Adrenal gland (tissue), 5 donors: ENCODE measurements around the gene IARS2.

Experiments
- CTCF ChIP-seq, 6 experiments: fragments of 450-650 bp in 4 of 6; fragments of 200-600 bp in 2 of 6; sonication (generic) in 1 of 6; IDR thresholded peaks; 1 replicate in 5 of 6; 2 replicates in 1 of 6; pipeline versions ENCODE4 v1.5.1 to v1.8.0; 2016 to 2021; ENCODE audit warnings: antibody characterized with exemption in 6 of 6, mild to moderate bottlenecking in 2 of 6, moderate library complexity in 1 of 6
- POLR2A ChIP-seq, 2 donors: fragments of 450-650 bp; IDR thresholded peaks; one replicate each; pipeline ENCODE4 v1.6.1; 2017; ENCODE audit warnings: antibody characterized with exemption in 2 of 2, mild to moderate bottlenecking in 2 of 2, moderate library complexity in 1 of 2
- donor health status: DM: no; HTN: no; CAD: no.

- TF ChIP-seq CTCF (IDR thresholded peaks at IDR 0.05) (no peak), POLR2A (IDR thresholded peaks at IDR 0.05) (no peak)
Observed at GRCh38 chr1:220166853-220167252, 72.9 kb downstream of the IARS2 start.
